GM18505 (cell line): ENCODE measurements around the gene IRF2BPL.

ENCODE experiments used
- ATAC-seq: cut with Tn5 transposase; IDR thresholded peaks from one replicate; pipeline ENCODE4 v1.9.1; 2021; ENCODE audit not compliant: unreplicated experiment
- POLR2A ChIP-seq: IDR thresholded peaks from 4 replicates; pipeline ENCODE4 v1.6.1; 2011; ENCODE audit warnings: borderline replicate concordance; ENCODE audit not compliant: insufficient read depth, insufficient read length; ENCODE audit errors: extremely low read depth

Gene IRF2BPL

DNA sequence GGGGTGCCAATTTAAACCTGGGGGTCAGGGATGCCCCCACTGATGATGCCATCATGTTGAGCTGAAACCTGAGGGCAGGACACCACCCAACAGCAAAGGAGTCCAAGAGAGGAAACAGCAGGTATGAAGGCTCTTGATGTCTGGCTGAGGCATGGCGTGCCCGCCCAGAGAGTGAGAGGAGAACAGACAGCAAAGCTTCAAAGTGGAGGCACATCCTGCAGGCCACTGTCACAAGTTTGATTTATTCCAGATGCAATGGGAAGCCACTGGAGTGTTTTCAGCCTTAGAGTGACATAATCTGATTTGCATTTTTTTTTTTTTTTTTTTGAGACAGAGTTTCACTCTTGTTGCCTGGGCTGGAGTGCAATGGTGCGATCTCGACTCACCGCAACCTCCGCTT lies 34.8 kb downstream of the IRF2BPL start:
- TF ChIP-seq POLR2A, result no peak
- no peak for ATAC-seq

DNA sequence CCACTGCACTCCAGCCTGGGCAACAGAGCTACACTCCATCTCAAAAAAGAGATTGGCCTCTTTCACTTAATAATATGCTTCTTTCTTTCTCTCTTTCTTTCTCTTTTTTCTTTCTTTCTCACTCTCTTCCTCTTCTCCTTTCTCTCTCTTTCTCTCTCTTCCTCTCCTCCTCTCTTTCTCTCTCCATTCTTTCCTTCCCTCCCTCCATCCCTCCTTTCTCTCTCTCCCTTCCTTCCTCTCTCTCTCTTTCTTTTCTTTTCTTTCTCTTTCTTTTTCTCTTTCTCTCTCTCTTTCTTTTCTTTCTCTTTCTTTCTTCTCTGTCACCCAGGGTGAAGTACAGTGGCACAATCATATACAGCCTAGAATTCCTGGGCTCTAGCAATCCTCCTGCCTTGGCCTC lies 38.4 kb downstream of the IRF2BPL start:
- ATAC-seq, result no peak
- no peak for TF ChIP-seq POLR2A

DNA sequence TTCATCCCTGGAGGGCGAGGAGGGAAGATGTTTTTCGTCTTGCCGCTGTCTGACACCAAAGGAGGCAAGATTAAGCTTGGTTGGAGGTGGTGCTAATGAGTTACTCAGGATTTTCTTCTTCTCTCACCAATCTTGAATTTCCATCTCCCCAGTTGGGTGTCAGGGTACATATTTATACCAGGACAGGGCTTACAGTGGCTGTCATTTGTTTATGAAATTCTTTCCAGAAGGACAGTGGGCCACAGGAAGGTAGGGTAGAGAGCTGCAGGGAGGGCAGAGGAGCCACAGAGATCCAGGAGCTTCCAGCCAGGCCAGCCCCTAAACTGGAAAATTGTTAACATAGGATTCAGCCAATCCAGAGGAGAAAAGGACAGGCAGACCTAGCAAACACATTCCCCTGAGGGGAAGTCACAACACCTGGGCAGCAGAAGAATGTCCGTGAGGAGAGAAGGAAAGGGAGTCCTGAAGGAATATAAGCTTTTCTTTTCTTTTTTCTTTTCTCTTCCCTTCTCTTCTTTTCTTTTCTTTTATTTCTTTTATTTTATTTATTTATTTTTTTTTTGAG lies 40.5 kb downstream of the IRF2BPL start:
- no peak for TF ChIP-seq POLR2A
- ATAC-seq, result no peak

DNA sequence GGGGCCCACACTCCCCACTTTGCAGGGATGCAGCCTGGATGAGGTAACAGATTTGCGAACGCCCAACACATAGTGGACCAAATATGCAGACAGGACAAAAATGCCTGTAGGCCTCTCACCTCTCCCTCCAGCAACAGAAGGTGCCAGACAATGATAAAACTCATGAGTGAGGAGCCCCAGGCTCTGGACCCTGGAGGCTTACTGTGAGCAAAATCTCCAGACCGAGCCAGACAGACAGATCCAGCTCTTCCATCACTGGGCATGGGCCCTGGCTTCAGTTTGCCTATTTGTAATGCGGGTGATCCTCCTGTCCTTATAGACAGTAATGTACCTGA lies 42.3 kb downstream of the IRF2BPL start:
- ATAC-seq, result no peak
- TF ChIP-seq POLR2A, result no peak

DNA sequence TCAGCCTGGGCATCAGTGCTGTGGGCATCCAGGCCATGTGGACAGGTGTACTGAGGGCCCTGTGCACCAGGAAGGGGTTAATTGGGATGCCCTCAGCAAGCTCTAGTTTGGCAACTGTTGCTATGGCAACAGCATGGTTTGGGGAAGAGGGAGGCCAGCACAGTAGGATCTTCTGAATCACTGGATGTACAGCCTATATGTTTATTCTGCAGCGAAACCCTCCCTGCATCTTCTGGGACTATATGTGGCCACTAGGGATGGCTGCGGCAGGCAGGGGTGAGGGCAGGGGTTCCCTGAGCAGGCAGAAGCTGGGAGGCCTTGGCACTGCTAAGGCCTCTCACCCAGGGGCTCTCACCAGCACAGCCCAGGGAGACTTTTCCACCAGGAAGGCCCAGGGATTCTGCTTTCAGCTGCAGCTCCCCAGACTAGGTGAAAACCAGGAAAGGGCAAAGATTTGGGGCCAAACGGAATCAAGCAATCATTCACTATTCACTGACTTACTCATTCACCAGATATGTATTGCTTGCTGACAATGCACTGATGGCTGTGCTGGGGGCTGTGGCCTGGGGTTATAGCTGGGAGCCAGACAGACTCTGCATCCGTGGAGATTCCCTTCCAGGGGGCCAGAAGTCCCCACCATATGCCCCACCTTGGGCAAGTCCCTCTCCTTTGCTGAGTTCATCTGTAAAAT lies 42.8 kb downstream of the IRF2BPL start:
- no peak for TF ChIP-seq POLR2A
- no peak for ATAC-seq

GRCh38 chr14:76984787-76985375 lies 43.6 kb downstream of the IRF2BPL start:
- TF ChIP-seq POLR2A, result no peak
- no peak for ATAC-seq

GRCh38 chr14:76984297-76984696 lies 44.2 kb downstream of the IRF2BPL start:
- no peak for ATAC-seq
- no peak for TF ChIP-seq POLR2A

DNA sequence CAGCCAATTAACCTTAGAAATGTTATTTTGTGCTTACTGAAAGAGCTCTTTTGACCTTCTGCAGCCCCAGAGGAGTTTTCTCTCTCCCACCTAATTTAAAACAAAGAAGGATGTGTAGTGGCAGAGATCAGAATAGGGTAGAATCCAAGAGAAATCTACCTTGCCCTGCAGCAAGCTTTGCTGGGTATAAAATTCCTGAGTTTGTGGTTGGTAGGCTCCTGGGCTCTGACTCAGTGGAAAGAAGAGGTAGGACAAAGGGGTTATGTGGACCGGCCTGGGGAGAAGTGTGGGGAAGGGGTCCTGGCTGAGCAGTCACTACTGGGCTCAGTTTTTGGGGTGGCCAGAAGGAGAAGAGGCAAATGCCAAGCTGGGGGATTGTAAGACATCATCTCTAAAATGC lies 46.8 kb downstream of the IRF2BPL start:
- TF ChIP-seq POLR2A, result no peak
- no peak for ATAC-seq

DNA sequence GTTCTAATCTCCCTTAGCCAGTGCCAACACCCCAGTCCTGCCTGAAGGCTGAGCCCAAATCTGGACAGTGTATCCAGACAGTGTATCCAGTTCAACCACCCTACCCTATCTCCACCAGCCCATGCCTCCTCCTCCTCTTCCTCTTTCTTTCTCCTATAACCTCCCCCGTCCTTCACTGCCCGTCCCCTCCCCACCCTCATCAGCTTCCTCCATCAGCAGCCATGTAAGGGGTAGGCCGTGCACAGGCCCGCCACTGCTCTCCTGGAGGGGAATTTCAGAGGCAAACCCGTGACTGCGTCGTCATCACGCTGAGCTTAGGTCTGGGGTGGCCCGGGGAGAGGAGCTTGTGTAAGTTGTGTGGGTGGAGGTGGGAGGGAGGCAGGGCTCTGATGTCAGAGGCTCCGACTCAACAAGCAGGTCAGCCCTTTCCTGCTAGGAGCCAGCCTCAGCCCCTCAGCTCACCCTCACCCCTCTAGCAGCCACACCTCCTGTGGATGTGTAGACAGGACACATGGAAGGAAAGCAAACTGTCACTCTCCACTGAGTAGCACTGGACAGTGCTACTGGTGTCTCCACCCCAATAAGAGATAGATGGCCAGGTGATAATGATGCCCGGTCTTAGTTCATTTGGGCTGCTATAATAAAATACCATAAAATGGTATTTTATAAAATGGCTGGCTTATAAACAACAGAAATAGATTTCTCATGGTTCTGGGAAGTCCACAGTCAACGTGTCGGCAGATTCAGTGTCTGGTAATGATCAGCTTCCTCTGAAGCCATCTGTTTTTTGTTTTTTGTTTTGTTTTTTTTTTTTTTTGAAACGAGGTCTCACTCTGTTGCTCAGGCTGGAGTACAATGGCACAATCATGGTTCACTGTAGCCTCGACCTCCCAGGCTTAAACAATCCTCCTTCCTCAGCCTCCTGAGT lies 50.5 kb downstream of the IRF2BPL start:
- TF ChIP-seq POLR2A, result peak; percentile 67
- peak; percentile 89 for ATAC-seq

DNA sequence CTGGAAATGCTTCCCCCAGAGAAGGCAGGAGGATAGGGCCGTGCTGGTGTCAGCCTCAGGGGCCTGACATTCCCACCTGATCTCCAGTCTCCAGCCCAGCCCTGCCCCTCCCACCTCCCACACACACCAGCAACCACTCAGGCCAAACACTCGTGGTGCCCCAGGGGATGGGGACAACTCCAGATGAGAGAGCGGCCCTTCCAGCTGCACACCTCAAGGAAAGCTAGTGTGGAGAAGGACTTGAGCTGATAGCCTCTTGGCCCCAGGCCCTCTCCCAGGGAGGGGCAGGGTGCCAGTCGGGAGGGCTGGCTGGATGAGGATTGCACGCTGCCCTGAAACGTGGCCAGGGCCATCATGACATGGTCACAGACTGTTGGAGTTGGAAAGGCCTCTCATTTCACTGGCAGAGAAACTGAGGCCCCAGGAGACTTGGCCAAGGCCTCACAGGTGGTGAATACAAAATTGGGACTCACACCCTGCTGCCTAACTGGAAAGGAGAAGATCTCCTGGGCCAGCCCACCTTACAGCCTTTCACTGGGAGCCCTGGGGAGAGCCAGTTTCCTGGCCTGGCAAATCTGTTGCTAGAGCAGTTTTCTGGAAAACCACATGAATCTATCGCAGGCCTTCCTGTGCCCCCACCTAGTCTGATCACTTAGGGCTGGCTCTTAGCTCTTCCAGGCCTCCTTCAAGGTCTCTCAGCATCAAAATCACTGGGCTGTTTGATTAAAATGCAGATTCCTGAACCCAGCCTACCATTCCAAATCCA lies 52.1 kb downstream of the IRF2BPL start:
- no peak for ATAC-seq
- TF ChIP-seq POLR2A, result no peak

DNA sequence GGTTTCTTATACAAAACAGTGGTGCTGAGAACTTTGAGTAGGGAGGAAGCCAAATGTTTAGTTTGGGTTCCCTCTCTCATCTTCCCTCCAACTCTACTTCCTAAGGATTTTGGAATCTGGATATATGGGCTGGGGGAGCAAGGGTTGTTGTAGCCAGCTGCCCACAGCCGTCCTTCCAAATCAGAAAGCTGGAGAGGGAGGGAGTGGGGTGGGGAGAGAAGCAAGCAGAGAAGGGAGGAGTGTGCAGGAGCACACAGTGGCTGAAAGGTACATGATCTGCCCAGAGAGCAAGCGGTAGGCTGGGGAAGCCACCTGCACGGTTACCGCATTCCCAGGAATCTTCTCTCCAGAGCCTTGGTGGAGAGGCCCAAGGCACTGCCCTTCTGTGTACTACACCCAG lies 52.7 kb downstream of the IRF2BPL start:
- no peak for TF ChIP-seq POLR2A
- ATAC-seq, result no peak

DNA sequence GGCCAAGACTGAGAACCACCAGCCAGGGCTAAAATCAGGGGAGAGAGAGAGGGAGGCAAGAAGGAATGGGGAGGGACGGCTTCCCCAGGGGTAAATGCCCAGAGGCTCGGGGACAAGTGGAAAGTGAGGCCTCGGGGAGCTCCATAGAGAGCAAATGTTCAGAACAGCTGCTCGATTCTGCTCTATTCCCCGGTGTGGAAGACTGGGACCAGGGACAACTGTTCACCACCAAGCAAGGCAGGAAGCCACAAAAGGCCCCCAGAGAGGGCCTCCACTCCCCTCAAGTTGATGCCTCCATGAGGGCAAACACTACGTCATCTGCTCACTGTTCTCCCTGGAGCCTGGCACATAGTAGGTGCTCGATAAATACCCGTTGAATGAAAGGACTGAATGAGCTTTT lies 53.5 kb downstream of the IRF2BPL start:
- TF ChIP-seq POLR2A, result no peak
- ATAC-seq, result no peak
